Liver (tissue), 3 donors: Measurements from ENCODE around the gene GGT6.

Experiments used
- EGR1 ChIP-seq, 2 donors: IDR thresholded peaks; 2 replicates each; pipeline ENCODE4 v1.6.1; 2016 to 2018; ENCODE audit warnings: antibody characterized with exemption in 2 of 2, low read depth in 2 of 2
- FOXA1 ChIP-seq: IDR thresholded peaks from 2 replicates; pipeline ENCODE4 v1.6.1; 2016; ENCODE audit warnings: antibody characterized with exemption
- GABPA ChIP-seq, 2 donors: IDR thresholded peaks in 1 of 2; conservative IDR thresholded peaks in 1 of 2; 2 replicates each; pipeline ENCODE4 v1.6.1; 2016; ENCODE audit warnings: antibody characterized with exemption in 2 of 2, mild to moderate bottlenecking in 1 of 2, moderate library complexity in 1 of 2
- HNF4A ChIP-seq, 2 donors: conservative IDR thresholded peaks; 2 replicates each; pipeline ENCODE4 v1.6.1; 2016; ENCODE audit warnings: antibody characterized with exemption in 2 of 2, mild to moderate bottlenecking in 2 of 2
- JUND ChIP-seq, 2 donors: IDR thresholded peaks; 2 replicates each; pipeline ENCODE4 v1.6.1; 2016; ENCODE audit warnings: antibody characterized with exemption in 2 of 2
- NR2F2 ChIP-seq: IDR thresholded peaks from 2 replicates; pipeline ENCODE4 v1.6.1; 2016; ENCODE audit warnings: antibody characterized with exemption
- RAD21 ChIP-seq, 2 donors: IDR thresholded peaks; 2 replicates each; pipeline ENCODE4 v1.6.1; 2016; ENCODE audit warnings: antibody characterized with exemption in 2 of 2, mild to moderate bottlenecking in 2 of 2
- TAF1 ChIP-seq: conservative IDR thresholded peaks from 2 replicates; pipeline ENCODE4 v1.6.1; 2016; ENCODE audit warnings: antibody characterized with exemption, mild to moderate bottlenecking
- TF ChIP-seq, protein P1 (sequence below): IDR thresholded peaks from 2 replicates; pipeline ENCODE4 v1.6.1; 2016; ENCODE audit warnings: antibody characterized with exemption
- TF ChIP-seq, protein P2 (sequence below): IDR thresholded peaks from 2 replicates; pipeline ENCODE4 v1.6.1; 2016; ENCODE audit warnings: antibody characterized with exemption, mild to moderate bottlenecking
- TF ChIP-seq, protein P3 (sequence below): IDR thresholded peaks from 2 replicates; pipeline ENCODE4 v1.6.1; 2016; ENCODE audit warnings: antibody characterized with exemption
- TF ChIP-seq, protein P4 (sequence below): fragments of 150-350 bp; IDR thresholded peaks from 2 replicates; pipeline ENCODE4 v1.5.1; 2017; ENCODE audit warnings: improper control_type of control experiment, low read depth, low read length; ENCODE audit not compliant: missing input control
- TF ChIP-seq, protein P5 (sequence below): IDR thresholded peaks from 2 replicates; pipeline ENCODE4 v1.6.1; 2016; ENCODE audit warnings: antibody characterized with exemption
- donor health status: healthy.
- donor health status: healthy.

DNA sequence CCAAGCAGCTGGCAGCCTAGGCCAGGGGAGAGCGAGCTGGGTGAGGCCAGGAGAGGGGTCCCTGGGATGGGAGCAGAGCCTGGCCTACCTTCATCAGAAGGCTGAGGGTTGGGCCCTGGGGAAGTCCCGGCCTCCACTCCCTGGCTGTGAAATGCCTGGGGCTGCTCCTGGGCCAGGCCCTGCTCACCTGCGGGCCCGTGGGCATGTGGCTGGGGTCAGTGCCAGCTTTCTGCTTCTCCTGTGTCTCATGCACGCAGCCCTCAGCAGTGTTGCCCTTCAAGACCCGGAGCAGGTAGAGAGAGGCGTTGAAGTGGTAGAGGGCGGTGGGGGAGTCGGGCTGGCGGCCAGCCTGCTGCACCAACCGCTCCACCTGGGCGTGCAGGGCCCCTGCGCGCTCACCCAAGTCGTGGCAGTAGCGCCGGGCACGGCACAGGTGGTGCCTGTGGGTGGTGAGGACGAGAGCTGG, 17.6 kb downstream of the GGT6 start:
- TF ChIP-seq, protein P1, sequence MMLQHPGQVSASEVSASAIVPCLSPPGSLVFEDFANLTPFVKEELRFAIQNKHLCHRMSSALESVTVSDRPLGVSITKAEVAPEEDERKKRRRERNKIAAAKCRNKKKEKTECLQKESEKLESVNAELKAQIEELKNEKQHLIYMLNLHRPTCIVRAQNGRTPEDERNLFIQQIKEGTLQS: no peak
- TF ChIP-seq, protein P2, sequence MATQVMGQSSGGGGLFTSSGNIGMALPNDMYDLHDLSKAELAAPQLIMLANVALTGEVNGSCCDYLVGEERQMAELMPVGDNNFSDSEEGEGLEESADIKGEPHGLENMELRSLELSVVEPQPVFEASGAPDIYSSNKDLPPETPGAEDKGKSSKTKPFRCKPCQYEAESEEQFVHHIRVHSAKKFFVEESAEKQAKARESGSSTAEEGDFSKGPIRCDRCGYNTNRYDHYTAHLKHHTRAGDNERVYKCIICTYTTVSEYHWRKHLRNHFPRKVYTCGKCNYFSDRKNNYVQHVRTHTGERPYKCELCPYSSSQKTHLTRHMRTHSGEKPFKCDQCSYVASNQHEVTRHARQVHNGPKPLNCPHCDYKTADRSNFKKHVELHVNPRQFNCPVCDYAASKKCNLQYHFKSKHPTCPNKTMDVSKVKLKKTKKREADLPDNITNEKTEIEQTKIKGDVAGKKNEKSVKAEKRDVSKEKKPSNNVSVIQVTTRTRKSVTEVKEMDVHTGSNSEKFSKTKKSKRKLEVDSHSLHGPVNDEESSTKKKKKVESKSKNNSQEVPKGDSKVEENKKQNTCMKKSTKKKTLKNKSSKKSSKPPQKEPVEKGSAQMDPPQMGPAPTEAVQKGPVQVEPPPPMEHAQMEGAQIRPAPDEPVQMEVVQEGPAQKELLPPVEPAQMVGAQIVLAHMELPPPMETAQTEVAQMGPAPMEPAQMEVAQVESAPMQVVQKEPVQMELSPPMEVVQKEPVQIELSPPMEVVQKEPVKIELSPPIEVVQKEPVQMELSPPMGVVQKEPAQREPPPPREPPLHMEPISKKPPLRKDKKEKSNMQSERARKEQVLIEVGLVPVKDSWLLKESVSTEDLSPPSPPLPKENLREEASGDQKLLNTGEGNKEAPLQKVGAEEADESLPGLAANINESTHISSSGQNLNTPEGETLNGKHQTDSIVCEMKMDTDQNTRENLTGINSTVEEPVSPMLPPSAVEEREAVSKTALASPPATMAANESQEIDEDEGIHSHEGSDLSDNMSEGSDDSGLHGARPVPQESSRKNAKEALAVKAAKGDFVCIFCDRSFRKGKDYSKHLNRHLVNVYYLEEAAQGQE: no peak
- TF ChIP-seq TAF1: no peak
- TF ChIP-seq, protein P3, sequence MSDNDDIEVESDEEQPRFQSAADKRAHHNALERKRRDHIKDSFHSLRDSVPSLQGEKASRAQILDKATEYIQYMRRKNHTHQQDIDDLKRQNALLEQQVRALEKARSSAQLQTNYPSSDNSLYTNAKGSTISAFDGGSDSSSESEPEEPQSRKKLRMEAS: no peak
- TF ChIP-seq, protein P4, sequence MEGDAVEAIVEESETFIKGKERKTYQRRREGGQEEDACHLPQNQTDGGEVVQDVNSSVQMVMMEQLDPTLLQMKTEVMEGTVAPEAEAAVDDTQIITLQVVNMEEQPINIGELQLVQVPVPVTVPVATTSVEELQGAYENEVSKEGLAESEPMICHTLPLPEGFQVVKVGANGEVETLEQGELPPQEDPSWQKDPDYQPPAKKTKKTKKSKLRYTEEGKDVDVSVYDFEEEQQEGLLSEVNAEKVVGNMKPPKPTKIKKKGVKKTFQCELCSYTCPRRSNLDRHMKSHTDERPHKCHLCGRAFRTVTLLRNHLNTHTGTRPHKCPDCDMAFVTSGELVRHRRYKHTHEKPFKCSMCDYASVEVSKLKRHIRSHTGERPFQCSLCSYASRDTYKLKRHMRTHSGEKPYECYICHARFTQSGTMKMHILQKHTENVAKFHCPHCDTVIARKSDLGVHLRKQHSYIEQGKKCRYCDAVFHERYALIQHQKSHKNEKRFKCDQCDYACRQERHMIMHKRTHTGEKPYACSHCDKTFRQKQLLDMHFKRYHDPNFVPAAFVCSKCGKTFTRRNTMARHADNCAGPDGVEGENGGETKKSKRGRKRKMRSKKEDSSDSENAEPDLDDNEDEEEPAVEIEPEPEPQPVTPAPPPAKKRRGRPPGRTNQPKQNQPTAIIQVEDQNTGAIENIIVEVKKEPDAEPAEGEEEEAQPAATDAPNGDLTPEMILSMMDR: no peak
- TF ChIP-seq GABPA (IDR thresholded peaks at IDR 0.05 in 1 of 2, conservative IDR thresholded peaks at IDR 0.05 in 1 of 2): no peak
- TF ChIP-seq NR2F2: no peak
- TF ChIP-seq HNF4A (conservative IDR thresholded peaks at IDR 0.05): no peak
- TF ChIP-seq FOXA1: no peak
- no peak for TF ChIP-seq RAD21 (IDR thresholded peaks at IDR 0.05)
- TF ChIP-seq, protein P5, sequence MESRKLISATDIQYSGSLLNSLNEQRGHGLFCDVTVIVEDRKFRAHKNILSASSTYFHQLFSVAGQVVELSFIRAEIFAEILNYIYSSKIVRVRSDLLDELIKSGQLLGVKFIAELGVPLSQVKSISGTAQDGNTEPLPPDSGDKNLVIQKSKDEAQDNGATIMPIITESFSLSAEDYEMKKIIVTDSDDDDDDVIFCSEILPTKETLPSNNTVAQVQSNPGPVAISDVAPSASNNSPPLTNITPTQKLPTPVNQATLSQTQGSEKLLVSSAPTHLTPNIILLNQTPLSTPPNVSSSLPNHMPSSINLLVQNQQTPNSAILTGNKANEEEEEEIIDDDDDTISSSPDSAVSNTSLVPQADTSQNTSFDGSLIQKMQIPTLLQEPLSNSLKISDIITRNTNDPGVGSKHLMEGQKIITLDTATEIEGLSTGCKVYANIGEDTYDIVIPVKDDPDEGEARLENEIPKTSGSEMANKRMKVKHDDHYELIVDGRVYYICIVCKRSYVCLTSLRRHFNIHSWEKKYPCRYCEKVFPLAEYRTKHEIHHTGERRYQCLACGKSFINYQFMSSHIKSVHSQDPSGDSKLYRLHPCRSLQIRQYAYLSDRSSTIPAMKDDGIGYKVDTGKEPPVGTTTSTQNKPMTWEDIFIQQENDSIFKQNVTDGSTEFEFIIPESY: no peak
- TF ChIP-seq EGR1 (IDR thresholded peaks at IDR 0.05; ENCODE audit: low read depth in 2 of 2): no peak
- no peak for TF ChIP-seq JUND (IDR thresholded peaks at IDR 0.05)
